HUES64 (cell line): ENCODE data around the gene CLIC4.

Experiments
- H3K27ac ChIP-seq: 2 replicates; pipeline ENCODE4 v1.7.0; 2013; ENCODE audit warnings: low read depth, low read length, inconsistent platforms
- H3K27me3 ChIP-seq: 2 replicates; pipeline ENCODE4 v1.6.1; 2013; ENCODE audit warnings: mild to moderate bottlenecking, low read length; ENCODE audit not compliant: insufficient read depth
- H3K36me3 ChIP-seq: 2 replicates; pipeline ENCODE4 v1.6.1; 2013; ENCODE audit warnings: mild to moderate bottlenecking, low read length; ENCODE audit not compliant: insufficient read depth
- H3K4me1 ChIP-seq: 2 replicates; pipeline ENCODE4 v1.6.1; 2013; ENCODE audit warnings: mild to moderate bottlenecking, low read length, moderate library complexity; ENCODE audit not compliant: insufficient read depth
- H3K4me3 ChIP-seq: 2 replicates; pipeline ENCODE4 v1.5.1; 2013; ENCODE audit warnings: mild to moderate bottlenecking, low read length, moderate library complexity
- H3K9ac ChIP-seq: 2 replicates; pipeline ENCODE4 v1.6.1; 2013; ENCODE audit warnings: mild to moderate bottlenecking, low read depth, low read length
- H3K9me3 ChIP-seq: 2 replicates; pipeline ENCODE4 v1.6.1; 2013; ENCODE audit warnings: low read depth, low read length; ENCODE audit not compliant: insufficient read depth
- WGBS: fragments of 150-250, 120-280 bp; methylation state at CpG from one replicate; pipeline ENCODE4 v1.1.7; 2013; ENCODE audit warnings: missing lambda C conversion rate; 5-methylcytosine and 5-hydroxymethylcytosine counted together

The CLIC4 gene

DNA sequence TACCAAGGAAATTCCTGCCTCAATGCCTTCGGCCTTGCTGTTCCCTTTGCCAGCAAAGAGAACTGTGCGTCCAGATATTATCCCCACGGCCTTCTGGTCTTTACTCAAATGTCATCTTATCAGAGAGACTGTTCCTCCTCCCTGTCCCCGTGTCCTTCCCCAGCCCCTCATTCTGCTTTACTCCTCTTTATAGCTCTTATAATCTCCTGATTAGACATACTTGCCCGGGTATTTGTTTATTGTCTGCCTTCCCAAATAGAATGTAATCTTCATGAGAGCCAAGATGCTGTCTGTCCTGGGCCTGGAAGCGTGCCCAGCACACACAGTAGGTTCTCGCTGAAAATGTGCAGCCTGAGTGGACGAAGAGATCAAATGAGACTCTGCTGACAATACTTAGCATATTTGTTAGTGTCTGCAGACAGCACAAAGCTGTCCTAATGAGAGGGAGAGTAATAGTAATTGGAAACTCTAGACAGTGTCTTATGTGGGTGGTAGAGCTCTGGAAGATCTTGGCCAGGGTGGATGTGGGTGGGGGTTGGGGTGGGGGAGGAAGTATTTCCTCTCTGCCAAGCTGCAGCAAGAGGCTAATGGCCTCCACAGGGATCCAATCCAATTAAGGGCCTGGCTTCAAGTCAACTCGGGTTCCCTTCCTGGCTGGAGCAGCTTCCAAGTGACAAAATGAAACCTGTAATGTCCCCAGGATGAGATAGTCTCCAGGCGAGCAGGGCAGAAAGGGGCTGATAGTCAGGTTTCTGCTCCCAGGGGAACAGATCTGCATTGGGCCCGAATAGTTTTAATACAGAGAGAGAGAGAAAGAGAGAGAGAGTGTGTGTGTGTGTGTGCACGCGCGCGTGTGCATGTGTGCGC is 9.5 kb upstream of the CLIC4 start:
- H3K9me3 ChIP-seq: no peaks in the 10 kb centered on the region
- peak overlapping the region; percentile 53 for H3K9ac ChIP-seq
- no peaks in the 10 kb centered on the region for H3K36me3 ChIP-seq
- 69% methylated on average over 16 of the region's 16 CpGs for WGBS
- no peak overlapping the region for H3K4me3 ChIP-seq
- peaks cover 38% of the 10 kb centered on the region for H3K4me1 ChIP-seq
- H3K27ac ChIP-seq: peak overlapping the region; percentile 24
- H3K27me3 ChIP-seq: no peaks in the 10 kb centered on the region

GRCh38 chr1:24737368-24738117 is 7.7 kb upstream of the CLIC4 start:
- 87% methylated on average over 5 of the region's 6 CpGs for WGBS
- H3K4me1 ChIP-seq: peaks cover 44% of the 10 kb centered on the region
- no peak overlapping the region for H3K27ac ChIP-seq
- H3K4me3 ChIP-seq: no peak overlapping the region
- H3K27me3 ChIP-seq: no peaks in the 10 kb centered on the region
- no peaks in the 10 kb centered on the region for H3K36me3 ChIP-seq
- no peak overlapping the region for H3K9ac ChIP-seq
- no peaks in the 10 kb centered on the region for H3K9me3 ChIP-seq

DNA sequence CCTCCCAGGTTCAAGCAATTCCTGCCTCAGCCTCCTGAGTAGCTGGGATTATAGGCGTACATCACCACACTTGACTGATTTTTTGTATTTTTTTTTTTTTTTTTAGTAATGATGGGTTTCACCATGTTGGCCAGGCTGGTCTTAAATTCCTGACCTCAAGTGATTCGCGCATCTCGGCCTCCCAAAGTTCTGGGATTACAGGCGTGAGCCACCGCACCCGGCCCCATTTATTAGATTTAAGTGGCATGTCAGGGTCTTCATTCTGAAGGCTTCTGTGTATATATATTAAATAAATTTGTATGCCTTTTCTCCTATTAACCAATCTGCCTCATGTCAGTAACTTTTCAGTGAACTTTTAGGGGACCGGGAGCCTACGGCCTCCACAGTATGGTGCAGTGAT is 6.0 kb upstream of the CLIC4 start:
- Histone ChIP-seq H3K27ac (peak overlapping the region; percentile 72; the same call in 1 of the 2 replicates), H3K9me3 (no peaks in the 10 kb centered on the region), H3K4me3 (no peak overlapping the region), H3K9ac (no peak overlapping the region), H3K27me3 (no peaks in the 10 kb centered on the region), H3K36me3 (no peaks in the 10 kb centered on the region), H3K4me1 (peaks cover 59% of the 10 kb centered on the region)
- 93% methylated on average over 9 of the region's 9 CpGs for WGBS

- WGBS: 59% methylated on average over 9 of the region's 9 CpGs
- Histone ChIP-seq H3K27ac (peak overlapping the region; percentile 89), H3K27me3 (no peaks in the 10 kb centered on the region), H3K9ac (no peak overlapping the region), H3K4me1 (peaks cover 40% of the 10 kb centered on the region), H3K36me3 (no peaks in the 10 kb centered on the region), H3K4me3 (no peak overlapping the region), H3K9me3 (no peaks in the 10 kb centered on the region)
These were observed 2.9 kb upstream of the CLIC4 start for GRCh38 chr1:24742090-24742938.

- H3K9me3 ChIP-seq: no peaks in the 10 kb centered on the region
- 63% methylated on average over 10 of the region's 10 CpGs for WGBS
- no peak overlapping the region for H3K9ac ChIP-seq
- H3K27ac ChIP-seq: peak overlapping the region; percentile 78; the same call in 1 of the 2 replicates
- peaks cover 44% of the 10 kb centered on the region for H3K4me1 ChIP-seq
- no peak overlapping the region for H3K4me3 ChIP-seq
- H3K36me3 ChIP-seq: no peaks in the 10 kb centered on the region
- H3K27me3 ChIP-seq: no peaks in the 10 kb centered on the region
These were observed 1.6 kb upstream of the CLIC4 start for GRCh38 chr1:24743404-24744211.

- no peaks in the 10 kb centered on the region for H3K27me3 ChIP-seq
- WGBS: under 1% methylated on average over 70 of the region's 70 CpGs
- peak overlapping the region; percentile 90 for H3K9ac ChIP-seq
- H3K4me1 ChIP-seq: peaks cover 33% of the 10 kb centered on the region
- peak overlapping the region; percentile 88 for H3K27ac ChIP-seq
- peaks cover 8% of the 10 kb centered on the region; the same call in 1 of the 2 replicates for H3K36me3 ChIP-seq
- H3K9me3 ChIP-seq: no peaks in the 10 kb centered on the region
- peak overlapping the region; percentile 79 for H3K4me3 ChIP-seq
These were observed 615 bp downstream of the CLIC4 start for GRCh38 chr1:24745711-24746413.

DNA sequence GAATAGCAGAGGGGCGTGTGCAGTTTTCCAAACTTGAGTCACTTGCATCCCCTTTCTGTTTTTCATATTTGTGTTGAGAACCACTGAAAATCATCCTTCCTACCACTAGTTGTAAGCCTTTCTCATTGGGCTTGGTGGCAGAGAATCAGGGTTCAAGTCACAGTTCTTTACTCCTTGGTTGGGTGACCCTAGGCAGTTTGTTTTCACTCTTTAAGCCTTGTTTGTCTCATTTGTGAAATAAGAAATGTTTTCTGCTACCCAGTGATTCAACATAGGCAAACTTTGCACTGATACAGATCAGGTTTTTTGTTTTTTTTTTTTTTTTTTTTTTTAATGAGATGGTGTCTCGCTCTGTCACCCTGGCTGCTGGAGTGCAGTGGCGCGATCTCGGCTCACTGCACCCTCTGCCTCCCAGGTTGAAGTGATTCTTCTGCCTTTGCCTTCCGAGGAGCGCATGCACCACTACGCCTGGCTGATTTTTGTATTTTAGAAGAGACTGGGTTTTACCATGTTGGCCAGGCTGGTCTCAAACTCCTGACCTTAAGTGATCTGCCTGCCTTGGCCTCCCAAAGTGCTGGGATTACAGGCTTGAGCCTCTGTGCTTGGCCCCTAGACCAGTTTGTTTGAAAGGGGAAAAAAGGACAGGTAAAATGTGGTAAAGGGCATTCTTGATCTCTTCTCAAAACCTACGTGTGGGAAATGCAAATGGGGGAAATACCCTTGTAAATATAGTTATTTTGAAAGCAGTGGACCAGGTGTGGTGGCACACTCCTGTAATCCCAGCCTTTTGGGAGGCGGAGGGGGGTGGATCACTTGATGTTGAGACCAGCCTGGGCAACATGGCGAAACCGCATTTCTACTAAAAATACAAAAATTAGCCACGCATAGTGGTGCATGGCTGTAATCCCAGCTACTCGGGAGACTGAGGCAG is 3.2 kb downstream of the CLIC4 start:
- H3K4me1 ChIP-seq: peaks cover 20% of the 10 kb centered on the region
- no peak overlapping the region for H3K27ac ChIP-seq
- no peak overlapping the region for H3K9ac ChIP-seq
- peaks cover 8% of the 10 kb centered on the region; the same call in 1 of the 2 replicates for H3K36me3 ChIP-seq
- no peaks in the 10 kb centered on the region for H3K27me3 ChIP-seq
- 88% methylated on average over 14 of the region's 14 CpGs for WGBS
- H3K4me3 ChIP-seq: peak overlapping the region; percentile 32
- H3K9me3 ChIP-seq: no peaks in the 10 kb centered on the region

- no peaks in the 10 kb centered on the region for H3K9me3 ChIP-seq
- WGBS: 81% methylated on average over 1 of the region's 1 CpG
- H3K9ac ChIP-seq: no peak overlapping the region
- H3K27me3 ChIP-seq: no peaks in the 10 kb centered on the region
- H3K4me3 ChIP-seq: no peak overlapping the region
- peaks cover 16% of the 10 kb centered on the region for H3K4me1 ChIP-seq
- H3K27ac ChIP-seq: no peak overlapping the region
- H3K36me3 ChIP-seq: peaks cover 8% of the 10 kb centered on the region; the same call in 1 of the 2 replicates
These were observed 4.0 kb downstream of the CLIC4 start for GRCh38 chr1:24749252-24749651.

DNA sequence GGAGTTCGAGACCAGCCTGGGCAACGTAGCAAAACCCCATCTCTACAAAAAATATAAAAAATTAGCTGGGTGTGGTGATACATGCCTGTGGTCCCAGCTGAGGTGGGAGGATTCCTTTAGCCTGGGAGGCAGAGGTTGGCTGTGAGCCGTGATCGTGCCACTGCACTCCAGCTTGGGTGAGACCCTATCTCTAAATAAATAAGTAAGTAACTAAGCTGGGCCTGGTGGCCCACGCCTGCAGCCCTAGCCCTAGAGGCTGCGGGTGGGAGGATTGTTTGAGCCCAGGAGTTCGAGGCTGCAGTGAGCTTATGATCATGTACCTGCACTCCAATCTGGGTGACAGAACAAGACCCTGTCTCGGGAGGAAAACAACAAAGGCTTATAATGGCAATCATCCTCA is 4.6 kb downstream of the CLIC4 start:
- H3K36me3 ChIP-seq: peaks cover 8% of the 10 kb centered on the region; the same call in 1 of the 2 replicates
- WGBS: 98% methylated on average over 7 of the region's 8 CpGs

More for the DNA sequence above, 4.6 kb downstream of the CLIC4 start:
- no peak overlapping the region for H3K4me3 ChIP-seq
- H3K4me1 ChIP-seq: peaks cover 16% of the 10 kb centered on the region
- no peak overlapping the region for H3K9ac ChIP-seq
- no peaks in the 10 kb centered on the region for H3K9me3 ChIP-seq
- H3K27ac ChIP-seq: no peak overlapping the region
- no peaks in the 10 kb centered on the region for H3K27me3 ChIP-seq
